BLaER1 treated with 17β-estradiol and CSF1 and Interleukin-3, amounts not matched to agents 10 nM and 100 nM (cell line): Measurements from ENCODE around the gene PCNX1.

Experiments
- H3K27ac ChIP-seq, 11 experiments: shearing (Covaris generic); formaldehyde crosslinking; 2 replicates each; pipeline ENCODE4 v1.8.1; 2022
- H3K27me3 ChIP-seq, 11 experiments: shearing (Covaris generic); formaldehyde crosslinking; 2 replicates each; pipeline ENCODE4 v1.8.1; 2022
- H3K36me3 ChIP-seq, 11 experiments: shearing (Covaris generic); formaldehyde crosslinking; 2 replicates each; pipeline ENCODE4 v1.8.1; 2022
- H3K4me1 ChIP-seq, 10 experiments: shearing (Covaris generic); formaldehyde crosslinking; 2 replicates each; pipeline ENCODE4 v1.8.1; 2022
- H3K4me2 ChIP-seq, 11 experiments: shearing (Covaris generic); formaldehyde crosslinking; 2 replicates each; pipeline ENCODE4 v1.8.1; 2022
- H3K4me3 ChIP-seq, 10 experiments: shearing (Covaris generic); formaldehyde crosslinking; 2 replicates each; pipeline ENCODE4 v1.8.1; 2022
- H3K9ac ChIP-seq, 11 experiments: shearing (Covaris generic); formaldehyde crosslinking; 2 replicates each; pipeline ENCODE4 v1.8.1; 2022
- H3K9me3 ChIP-seq, 11 experiments: shearing (Covaris generic); formaldehyde crosslinking; replicated peaks in 1 of 11; 2 replicates each; pipeline ENCODE4 v1.8.1; 2022
- H4K20me1 ChIP-seq, 11 experiments: shearing (Covaris generic); formaldehyde crosslinking; 2 replicates each; pipeline ENCODE4 v1.8.1; 2022
- Cebpa-rat ChIP-seq, 11 experiments: shearing (Covaris generic); IDR thresholded peaks; 2 replicates each; pipeline ENCODE4 v1.8.1; 2022

The PCNX1 gene

GRCh38 chr14:71114565-71114964, 207.3 kb downstream of the PCNX1 start:
- H3K27me3 ChIP-seq, result no peaks in the 10 kb centered on the region
- H3K4me1 ChIP-seq, result peaks cover 26 to 45% (median 34%) of the 10 kb centered on the region in 10 experiments

GRCh38 chr14:71115306-71115705, 208.0 kb downstream of the PCNX1 start:
- H3K9me3 ChIP-seq, result peaks cover 0 to 8% (median 0%) of the 10 kb centered on the region in 11 experiments; a peak in 2 of 22 replicates
- H3K36me3 ChIP-seq, result peaks cover 8 to 38% (median 22%) of the 10 kb centered on the region in 11 experiments; a peak in 21 of 22 replicates
- H3K27ac ChIP-seq, result no peak overlapping the region
- H3K4me3 ChIP-seq, result no peak overlapping the region
- H3K4me2 ChIP-seq, result peak overlapping the region in 5 of 11 experiments; percentile 57 to 75 (median 70); a peak in 5 of 22 replicates
- TF ChIP-seq Cebpa-rat (IDR thresholded peaks at IDR 0.05), result no peak
- H4K20me1 ChIP-seq, result peaks cover 0 to 6% (median 0%) of the 10 kb centered on the region in 11 experiments; a peak in 1 of 22 replicates
- no peaks in the 10 kb centered on the region for H3K27me3 ChIP-seq
- no peak overlapping the region for H3K9ac ChIP-seq
- H3K4me1 ChIP-seq, result peaks cover 26 to 45% (median 34%) of the 10 kb centered on the region in 10 experiments

More at GRCh38 chr14:71114565-71114964, 207.3 kb downstream of the PCNX1 start:
- no peak overlapping the region for H3K27ac ChIP-seq
- H3K9ac ChIP-seq, result no peak overlapping the region
- peaks cover 16 to 46% (median 28%) of the 10 kb centered on the region in 11 experiments for H3K36me3 ChIP-seq
- H3K4me3 ChIP-seq, result no peak overlapping the region
- no peak overlapping the region for H3K4me2 ChIP-seq
- peaks cover 0 to 6% (median 0%) of the 10 kb centered on the region in 11 experiments; a peak in 1 of 22 replicates for H4K20me1 ChIP-seq
- TF ChIP-seq Cebpa-rat (IDR thresholded peaks at IDR 0.05), result no peak
- H3K9me3 ChIP-seq, result peaks cover 0 to 8% (median 0%) of the 10 kb centered on the region in 11 experiments; a peak in 2 of 22 replicates

GRCh38 chr14:71115821-71116567, 208.7 kb downstream of the PCNX1 start:
- peak overlapping the region in 4 of 11 experiments; percentile 2 to 48 (median 12); a peak in 5 of 22 replicates for H3K9ac ChIP-seq
- no peak overlapping the region for H3K4me3 ChIP-seq
- H3K27me3 ChIP-seq, result no peaks in the 10 kb centered on the region
- H3K4me2 ChIP-seq, result peak overlapping the region; percentile 48 to 75 (median 67)
- peaks cover 0 to 6% (median 0%) of the 10 kb centered on the region in 11 experiments; a peak in 1 of 22 replicates for H4K20me1 ChIP-seq
- no peak for TF ChIP-seq Cebpa-rat (IDR thresholded peaks at IDR 0.05)
- H3K36me3 ChIP-seq, result peaks cover 4 to 32% (median 17%) of the 10 kb centered on the region in 11 experiments; a peak in 13 of 22 replicates
- peaks cover 0 to 8% (median 0%) of the 10 kb centered on the region in 11 experiments; a peak in 3 of 22 replicates for H3K9me3 ChIP-seq
- peak overlapping the region in 6 of 11 experiments; percentile 10 to 57 (median 29); a peak in 8 of 22 replicates for H3K27ac ChIP-seq
- H3K4me1 ChIP-seq, result peaks cover 26 to 45% (median 34%) of the 10 kb centered on the region in 10 experiments

DNA sequence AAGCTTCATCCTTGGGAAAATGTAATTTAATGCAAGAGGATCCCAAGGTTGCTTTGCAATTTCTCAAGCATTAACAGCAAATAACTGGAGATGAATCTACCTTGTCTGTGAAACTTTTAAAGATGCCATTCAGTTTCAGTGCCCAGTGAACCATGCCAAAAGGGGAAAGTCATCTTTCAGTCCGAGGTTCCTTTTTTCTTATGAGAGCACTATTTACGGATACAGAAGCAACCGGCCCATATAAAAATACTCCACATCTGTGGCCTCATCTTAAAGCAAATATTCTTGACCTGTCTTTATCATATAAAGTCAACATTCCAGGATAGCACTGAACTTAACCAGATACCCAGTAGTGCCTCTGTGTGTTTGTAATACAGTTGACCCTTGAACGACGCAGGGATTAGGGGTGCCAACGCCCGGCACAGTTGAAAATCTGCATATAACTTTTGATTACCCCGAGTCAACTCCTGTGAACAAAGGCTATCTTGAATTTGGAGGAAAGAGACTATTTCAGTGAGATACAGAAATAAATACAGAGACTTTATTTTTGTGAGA, 209.4 kb downstream of the PCNX1 start:
- Histone ChIP-seq H3K9me3 (peaks cover 0 to 12% (median 4%) of the 10 kb centered on the region in 11 experiments; a peak in 4 of 22 replicates), H4K20me1 (peaks cover 0 to 6% (median 0%) of the 10 kb centered on the region in 11 experiments; a peak in 1 of 22 replicates), H3K27ac (peak overlapping the region in 6 of 11 experiments; percentile 10 to 57 (median 30); a peak in 10 of 22 replicates), H3K36me3 (peaks cover 0 to 25% (median 13%) of the 10 kb centered on the region in 11 experiments; a peak in 13 of 22 replicates), H3K4me3 (0 out of 20 replicates have a peak overlapping the region, but pooled peaks of 1 of the 10 experiments have one; percentile 17), H3K4me1 (peaks cover 26 to 45% (median 34%) of the 10 kb centered on the region in 10 experiments), H3K27me3 (no peaks in the 10 kb centered on the region), H3K9ac (peak overlapping the region in 4 of 11 experiments; percentile 4 to 48 (median 21); a peak in 4 of 22 replicates), H3K4me2 (peak overlapping the region; percentile 48 to 75 (median 67))
- no peak for TF ChIP-seq Cebpa-rat (IDR thresholded peaks at IDR 0.05)

DNA sequence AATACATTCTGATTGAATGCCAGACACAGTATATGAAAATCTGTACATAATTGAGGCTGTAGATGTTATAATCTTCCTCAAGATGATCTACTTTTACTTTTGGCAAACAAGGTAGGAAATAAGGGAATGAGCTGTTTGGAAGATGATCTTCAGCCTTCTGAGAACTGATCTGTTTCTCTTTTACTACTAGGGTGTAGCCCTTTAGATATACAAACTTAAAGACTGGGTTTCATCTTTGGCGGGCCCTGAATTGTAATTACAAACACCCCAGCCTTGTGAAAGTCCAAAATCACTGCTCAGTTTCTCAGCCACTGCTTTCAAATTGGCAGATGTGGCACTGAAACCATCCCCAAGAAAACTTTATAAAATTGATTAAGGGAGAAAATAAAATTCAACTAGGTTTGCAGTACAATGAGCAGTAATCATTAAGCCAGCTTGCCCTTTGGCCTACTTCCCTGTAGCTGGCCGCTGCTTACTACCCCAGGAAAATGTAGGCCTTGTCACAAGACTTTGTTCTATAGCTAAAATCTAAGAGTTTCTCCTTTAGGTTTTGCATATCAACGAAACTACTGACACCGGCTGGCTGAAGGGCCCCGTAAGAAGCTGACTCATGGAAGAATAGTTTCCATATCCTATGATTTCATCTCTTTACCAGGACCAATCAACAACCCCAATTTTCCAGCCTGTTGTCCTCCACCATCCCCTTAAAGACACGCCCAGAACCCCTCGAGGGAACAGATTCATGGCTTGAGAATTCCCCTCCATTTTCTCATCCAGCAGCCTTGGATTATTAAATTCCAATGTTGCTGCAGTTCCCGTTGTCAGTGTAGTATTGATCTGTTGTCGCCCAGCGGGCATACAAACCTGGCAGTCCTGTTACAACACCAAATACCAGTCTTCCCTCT, 210.8 kb downstream of the PCNX1 start:
- Histone ChIP-seq H3K9me3 (peaks cover 0 to 13% (median 4%) of the 10 kb centered on the region in 11 experiments; a peak in 4 of 22 replicates), H3K27me3 (no peaks in the 10 kb centered on the region), H3K4me3 (no peak overlapping the region), H3K36me3 (peaks cover 0 to 24% (median 11%) of the 10 kb centered on the region in 11 experiments; a peak in 12 of 22 replicates), H3K27ac (peak overlapping the region in 5 of 11 experiments; percentile 14 to 52 (median 25); a peak in 4 of 22 replicates), H3K9ac (peak overlapping the region in 1 of 11 experiments; percentile 4; a peak in 1 of 22 replicates), H3K4me1 (peaks cover 28 to 45% (median 35%) of the 10 kb centered on the region in 10 experiments), H3K4me2 (peak overlapping the region in 5 of 11 experiments; percentile 7 to 70 (median 22); a peak in 7 of 22 replicates), H4K20me1 (peaks cover 0 to 6% (median 0%) of the 10 kb centered on the region in 11 experiments; a peak in 1 of 22 replicates)
- TF ChIP-seq Cebpa-rat (IDR thresholded peaks at IDR 0.05), result no peak

DNA sequence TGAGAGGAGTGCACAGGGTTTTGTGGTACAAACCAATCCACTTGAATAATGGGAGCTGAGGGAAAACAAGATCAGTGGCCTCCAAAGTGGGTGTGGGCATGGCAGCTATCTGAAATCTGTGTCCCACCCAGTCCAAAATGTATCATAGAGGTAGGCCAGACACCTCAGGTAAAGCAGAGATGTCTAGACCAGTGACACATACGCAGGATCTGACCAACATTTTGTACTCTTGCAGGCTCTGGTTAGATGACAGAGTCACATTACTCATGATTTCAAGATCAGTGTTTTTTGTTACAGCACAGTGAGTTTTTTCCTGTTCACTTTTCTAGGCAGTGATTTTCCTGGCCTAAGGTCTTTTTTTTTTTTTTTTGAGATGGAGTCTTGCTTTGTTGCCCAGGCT, 211.8 kb downstream of the PCNX1 start:
- H3K27me3 ChIP-seq, result no peaks in the 10 kb centered on the region
- H3K36me3 ChIP-seq, result peaks cover 0 to 18% (median 9%) of the 10 kb centered on the region in 11 experiments; a peak in 9 of 22 replicates
- peaks cover 0 to 17% (median 4%) of the 10 kb centered on the region in 11 experiments; a peak in 6 of 22 replicates for H3K9me3 ChIP-seq
- H3K4me3 ChIP-seq, result no peak overlapping the region
- no peak for TF ChIP-seq Cebpa-rat (IDR thresholded peaks at IDR 0.05)
- H3K27ac ChIP-seq, result peak overlapping the region in 1 of 11 experiments; percentile 26; a peak in 1 of 22 replicates
- H3K9ac ChIP-seq, result no peak overlapping the region
- peaks cover 28 to 45% (median 36%) of the 10 kb centered on the region in 10 experiments for H3K4me1 ChIP-seq
- H3K4me2 ChIP-seq, result peak overlapping the region in 1 of 11 experiments; percentile 57; a peak in 1 of 22 replicates
- H4K20me1 ChIP-seq, result peaks cover 0 to 6% (median 0%) of the 10 kb centered on the region in 11 experiments; a peak in 1 of 22 replicates

- Histone ChIP-seq H4K20me1 (peaks cover 0 to 6% (median 0%) of the 10 kb centered on the region in 11 experiments; a peak in 1 of 22 replicates), H3K4me1 (peaks cover 28 to 45% (median 36%) of the 10 kb centered on the region in 10 experiments), H3K9ac (no peak overlapping the region), H3K27me3 (no peaks in the 10 kb centered on the region), H3K9me3 (peaks cover 0 to 23% (median 10%) of the 10 kb centered on the region in 11 experiments; a peak in 15 of 22 replicates), H3K4me3 (no peak overlapping the region), H3K4me2 (no peak overlapping the region), H3K27ac (no peak overlapping the region), H3K36me3 (peaks cover 0 to 18% (median 9%) of the 10 kb centered on the region in 11 experiments; a peak in 7 of 22 replicates)
- no peak for TF ChIP-seq Cebpa-rat (IDR thresholded peaks at IDR 0.05)
Measured at GRCh38 chr14:71119832-71120231, 212.6 kb downstream of the PCNX1 start.
